Superior temporal gyrus (tissue), 1 donor: ENCODE measurements around the gene CHCHD6.

ENCODE experiments used
- DNase-seq: peaks from one replicate; pipeline ENCODE4 v3.0.0-alpha.2; 2016; ENCODE audit errors: extremely low spot score

CHCHD6 gene

GRCh38 chr3:126939733-126940132 is 235.7 kb downstream of the CHCHD6 start:
- no peak for DNase-seq

GRCh38 chr3:126941721-126942270 is 237.8 kb downstream of the CHCHD6 start:
- DNase-seq, result no peak

- DNase-seq, result no peak
These were observed 240.3 kb downstream of the CHCHD6 start for GRCh38 chr3:126944089-126944965.

- no peak for DNase-seq
These were observed 241.2 kb downstream of the CHCHD6 start for GRCh38 chr3:126945171-126945721.

- no peak for DNase-seq
These were observed 241.9 kb downstream of the CHCHD6 start for GRCh38 chr3:126945891-126946290.

GRCh38 chr3:126946405-126946804 is 242.4 kb downstream of the CHCHD6 start:
- no peak for DNase-seq

- DNase-seq, result no peak
These were observed 243.4 kb downstream of the CHCHD6 start for GRCh38 chr3:126947429-126947828.

- DNase-seq, result no peak
These were observed 245.0 kb downstream of the CHCHD6 start for GRCh38 chr3:126948980-126949535.

- DNase-seq, result no peak
These were observed 247.5 kb downstream of the CHCHD6 start for GRCh38 chr3:126951561-126951960.

- no peak for DNase-seq
These were observed 248.4 kb downstream of the CHCHD6 start for GRCh38 chr3:126952261-126952982.

GRCh38 chr3:126952983-126953660 is 249.1 kb downstream of the CHCHD6 start:
- no peak for DNase-seq

GRCh38 chr3:126954141-126954842 is 250.3 kb downstream of the CHCHD6 start:
- DNase-seq, result no peak

- no peak for DNase-seq
These were observed 251.2 kb downstream of the CHCHD6 start for GRCh38 chr3:126955004-126955790.

GRCh38 chr3:126956361-126956760 is 252.3 kb downstream of the CHCHD6 start:
- DNase-seq, result no peak

GRCh38 chr3:126956866-126957650 is 253.0 kb downstream of the CHCHD6 start:
- no peak for DNase-seq

GRCh38 chr3:126957776-126958637 is 254.0 kb downstream of the CHCHD6 start:
- no peak for DNase-seq

- no peak for DNase-seq
These were observed 254.6 kb downstream of the CHCHD6 start for GRCh38 chr3:126958638-126959085.
